Activated CD4-positive, alpha-beta T cell treated with anti-CD3 and anti-CD28 coated beads, Interleukin-2, amount 10 ng/mL, durations not matched to agents 7 days and 5 days (primary cell): Measurements from ENCODE around the gene MYL9. TPM values are rescaled to one million over a fixed set of nuclear protein-coding genes. Genes with fewer than 3 reads are reported as not detected.
"Not testable (repeated sequence)": the region's sequence is repeated elsewhere in the genome, so short reads cannot be mapped to it uniquely, and the experiment has no call there.

Source experiments
- CTCF ChIA-PET: fragments of 350-600 bp; sonication (Branson Sonifier 250); formaldehyde crosslinking; loops from one replicate; lab custom pipeline; 2021; ENCODE audit warnings: antibody characterized with exemption; lab: Charles Lee
- POLR2A ChIA-PET: fragments of 350-600 bp; sonication (Branson Sonifier 250); formaldehyde crosslinking; loops from one replicate; lab custom pipeline; 2021; ENCODE audit warnings: antibody characterized with exemption; lab: Charles Lee
- DNase-seq: peaks from one replicate; pipeline ENCODE4 v3.0.0-alpha.2; 2020
- H3K27ac Mint-ChIP-seq: one replicate; pipeline ENCODE4 v1.8.0; 2021; ENCODE audit warnings: mild to moderate bottlenecking, moderate library complexity, mixed read lengths
- H3K27me3 Mint-ChIP-seq: one replicate; pipeline ENCODE4 v1.8.0; 2021; ENCODE audit warnings: mixed read lengths
- H3K36me3 Mint-ChIP-seq: one replicate; pipeline ENCODE4 v1.8.0; 2021; ENCODE audit warnings: low read depth, mixed read lengths
- H3K4me1 Mint-ChIP-seq: one replicate; pipeline ENCODE4 v1.8.0; 2021; ENCODE audit warnings: mixed read lengths
- H3K4me3 Mint-ChIP-seq: one replicate; pipeline ENCODE4 v1.8.0; 2021; ENCODE audit warnings: mild to moderate bottlenecking, moderate library complexity, mixed read lengths
- H3K9me3 Mint-ChIP-seq: one replicate; pipeline ENCODE4 v1.8.0; 2021; ENCODE audit warnings: mixed read lengths
- total RNA-seq, 2 experiments: library from RNA; stranded (reverse); gene quantifications; one replicate each; pipeline ENCODE4 v1.2.3, GENCODE V29; 2021

MYL9 gene
- total RNA-seq, 2 experiments from 2014 or later, result 0.25 to 0.42 TPM

DNA sequence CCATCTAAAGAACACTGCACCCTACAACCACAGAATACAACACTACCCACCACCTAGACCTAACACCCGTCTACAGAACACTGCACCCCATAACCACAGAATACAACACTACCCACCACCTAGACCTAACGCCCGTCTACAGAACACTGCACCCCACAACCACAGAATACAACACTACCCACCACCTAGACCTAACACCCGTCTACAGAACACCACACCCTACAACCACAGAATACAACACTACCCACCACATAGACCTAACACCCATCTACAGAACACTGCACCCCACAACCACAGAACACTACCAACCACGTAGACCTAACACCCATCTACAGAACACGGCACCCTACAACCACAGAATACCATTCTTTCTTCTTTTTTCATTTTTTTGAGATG, 23.4 kb downstream of the MYL9 start:
- H3K27me3 Mint-ChIP-seq, H3K27ac Mint-ChIP-seq, H3K4me3 Mint-ChIP-seq, H3K9me3 Mint-ChIP-seq, POLR2A ChIA-PET, CTCF ChIA-PET, DNase-seq, H3K4me1 Mint-ChIP-seq, H3K36me3 Mint-ChIP-seq: not testable (repeated sequence)

DNA sequence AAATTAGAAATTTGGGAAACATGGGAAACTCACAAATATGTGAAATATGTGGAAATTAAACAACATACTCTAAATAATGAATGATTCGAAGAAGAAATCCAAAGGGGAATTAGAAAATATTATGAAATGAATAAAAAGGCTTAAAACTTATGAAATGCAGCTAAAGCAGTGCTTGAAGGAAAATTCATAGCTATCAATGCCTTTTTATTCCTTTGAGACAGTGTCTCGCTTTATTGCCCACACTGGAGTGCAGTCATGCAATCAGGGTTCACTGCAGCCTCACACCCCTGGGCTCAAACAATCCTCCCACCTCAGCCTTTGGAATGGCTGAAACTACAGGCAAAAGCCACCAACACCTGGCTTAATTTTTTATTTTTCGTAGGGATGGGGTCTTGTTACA, 24.2 kb downstream of the MYL9 start:
- no peak overlapping the region for H3K27ac Mint-ChIP-seq
- no peak for DNase-seq
- H3K4me3 Mint-ChIP-seq, result no peak overlapping the region
- POLR2A ChIA-PET, result no interaction called here
- peaks cover 4% of the 10 kb centered on the region for H3K36me3 Mint-ChIP-seq
- H3K9me3 Mint-ChIP-seq, result peaks cover 4% of the 10 kb centered on the region
- CTCF ChIA-PET, result interaction anchor here (0.6 kb wide), 1 partner anchor 1689 kb away, joined by 3 read pairs; no protein-coding TSS in a partner anchor
- H3K27me3 Mint-ChIP-seq, result no peaks in the 10 kb centered on the region
- H3K4me1 Mint-ChIP-seq, result peaks cover 3% of the 10 kb centered on the region

DNA sequence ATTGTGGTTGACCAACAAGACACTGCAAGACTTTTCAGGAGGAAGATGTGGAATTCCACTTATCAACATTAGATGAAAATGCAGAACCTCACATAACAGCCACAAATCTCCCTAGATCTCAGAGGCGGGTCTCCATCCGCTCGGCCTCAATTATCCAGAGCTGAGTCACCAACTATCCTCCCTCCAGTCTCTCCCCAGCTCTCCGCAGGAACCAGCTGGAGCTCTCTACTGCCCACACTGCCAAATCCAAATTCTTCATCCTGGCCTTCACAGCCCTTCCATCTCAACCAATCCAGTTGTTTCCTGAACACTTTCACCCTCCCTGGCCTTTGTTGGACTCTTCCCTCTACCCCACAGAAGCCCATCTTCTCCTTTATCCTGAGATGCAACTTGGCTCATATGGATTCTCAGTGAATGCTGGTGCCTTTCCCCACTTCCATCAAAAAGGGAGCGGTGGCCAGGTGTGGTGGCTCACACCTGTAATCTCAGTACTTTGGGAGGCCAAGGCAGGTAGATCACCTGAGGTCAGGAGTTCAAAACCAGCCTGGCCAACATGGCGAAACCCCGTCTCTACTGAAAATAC, 28.6 kb downstream of the MYL9 start:
- Mint-ChIP-seq H3K27me3 (no peaks in the 10 kb centered on the region), H3K9me3 (peaks cover under 1% of the 10 kb centered on the region), H3K4me3 (no peak overlapping the region), H3K36me3 (peaks cover 5% of the 10 kb centered on the region), H3K27ac (no peak overlapping the region), H3K4me1 (peaks cover 21% of the 10 kb centered on the region)
- ChIA-PET CTCF (interaction anchor here (1.5 kb wide), 1 partner anchor 25 kb away, joined by 4 read pairs; no protein-coding TSS in a partner anchor), POLR2A (no interaction called here)
- DNase-seq, result no peak

DNA sequence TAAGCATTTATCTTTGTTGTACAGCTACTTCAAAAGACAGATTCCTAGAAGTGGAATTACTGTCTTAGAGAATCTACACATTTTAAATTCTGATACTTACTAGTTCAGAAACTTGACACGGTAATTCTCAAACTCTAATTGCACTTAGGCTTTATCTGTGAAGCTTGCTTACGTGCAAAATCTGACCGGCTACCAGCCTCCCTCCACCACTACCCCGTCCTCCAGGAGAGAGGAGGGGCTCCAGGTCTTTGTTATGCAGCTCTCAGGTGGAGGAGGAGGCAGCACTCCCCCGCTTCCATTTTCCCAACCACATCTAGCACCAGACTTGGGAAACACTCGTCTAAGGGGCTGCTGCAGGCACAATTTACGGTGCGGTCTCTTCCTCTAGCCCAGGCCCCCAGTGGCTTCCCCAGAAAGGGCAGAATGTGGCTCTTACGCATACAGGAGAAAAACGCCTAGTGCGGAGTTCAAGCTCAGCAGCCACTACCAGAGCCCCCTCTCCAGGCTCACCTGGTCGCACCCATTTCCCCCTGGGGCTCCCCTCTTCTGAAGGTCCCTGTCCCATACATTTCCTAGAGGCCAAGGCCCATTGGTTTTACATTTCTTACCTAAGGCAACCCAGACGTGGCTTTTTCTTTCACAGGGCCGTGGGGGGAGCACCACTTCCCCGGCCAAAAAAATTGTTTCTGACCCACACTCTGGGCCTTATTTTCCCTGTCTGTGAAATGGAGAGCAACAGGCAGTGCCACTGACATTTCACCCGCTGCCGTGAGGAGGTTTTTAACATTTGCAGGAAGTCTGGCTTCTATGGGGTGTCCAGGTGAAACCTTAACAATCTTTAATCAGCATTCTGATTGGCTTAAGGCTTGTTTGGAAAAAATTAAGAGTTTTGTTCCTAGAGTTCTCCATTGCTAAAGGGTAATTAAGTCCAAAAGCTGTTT, 30.5 kb downstream of the MYL9 start:
- CTCF ChIA-PET, result interaction anchor here (0.6 to 2.3 kb wide), 5 partner anchors 10 to 36 kb away, joined by 3 to 6 read pairs (median 4); partner anchors contain the start of gene RAB5IF
- Mint-ChIP-seq H3K36me3 (peaks cover 20% of the 10 kb centered on the region), H3K4me3 (peak overlapping the region; percentile 75), H3K4me1 (peaks cover 39% of the 10 kb centered on the region), H3K27me3 (no peaks in the 10 kb centered on the region), H3K9me3 (no peaks in the 10 kb centered on the region), H3K27ac (peak overlapping the region; percentile 97)
- POLR2A ChIA-PET, result no interaction called here
- no peak for DNase-seq

DNA sequence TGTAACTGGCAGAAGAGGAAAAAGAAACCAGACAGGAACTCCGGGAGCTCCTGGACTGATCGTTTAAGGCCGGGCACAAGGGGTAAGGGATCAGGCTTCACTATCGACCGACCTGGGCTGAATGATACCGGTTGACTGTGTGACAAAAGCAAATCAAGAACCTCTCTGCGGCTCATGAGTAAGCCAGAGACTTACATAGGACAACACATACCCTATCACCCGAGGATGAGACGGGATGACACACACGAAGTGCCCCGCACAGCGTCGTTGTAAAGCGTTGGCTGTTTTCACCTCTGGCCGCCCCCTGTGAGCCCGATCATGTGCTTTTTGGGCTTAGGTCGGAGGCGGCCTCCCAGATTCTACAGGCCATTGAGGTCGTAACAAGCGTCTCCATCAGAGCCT, 31.4 kb downstream of the MYL9 start:
- Mint-ChIP-seq H3K36me3 (peaks cover 20% of the 10 kb centered on the region), H3K4me3 (peak overlapping the region; percentile 75), H3K9me3 (no peaks in the 10 kb centered on the region), H3K4me1 (peaks cover 39% of the 10 kb centered on the region), H3K27ac (peak overlapping the region; percentile 97), H3K27me3 (no peaks in the 10 kb centered on the region)
- CTCF ChIA-PET, result interaction anchor here (0.9 to 4.4 kb wide), 3 partner anchors 11 to 33 kb away, joined by 4 to 20 read pairs (median 6); partner anchors contain the start of gene RAB5IF
- DNase-seq, result peak; percentile 62
- POLR2A ChIA-PET, result interaction anchor here (1.0 kb wide), 1 partner anchor 33 kb away, joined by 4 read pairs; the partner anchor contains the start of gene RAB5IF

DNA sequence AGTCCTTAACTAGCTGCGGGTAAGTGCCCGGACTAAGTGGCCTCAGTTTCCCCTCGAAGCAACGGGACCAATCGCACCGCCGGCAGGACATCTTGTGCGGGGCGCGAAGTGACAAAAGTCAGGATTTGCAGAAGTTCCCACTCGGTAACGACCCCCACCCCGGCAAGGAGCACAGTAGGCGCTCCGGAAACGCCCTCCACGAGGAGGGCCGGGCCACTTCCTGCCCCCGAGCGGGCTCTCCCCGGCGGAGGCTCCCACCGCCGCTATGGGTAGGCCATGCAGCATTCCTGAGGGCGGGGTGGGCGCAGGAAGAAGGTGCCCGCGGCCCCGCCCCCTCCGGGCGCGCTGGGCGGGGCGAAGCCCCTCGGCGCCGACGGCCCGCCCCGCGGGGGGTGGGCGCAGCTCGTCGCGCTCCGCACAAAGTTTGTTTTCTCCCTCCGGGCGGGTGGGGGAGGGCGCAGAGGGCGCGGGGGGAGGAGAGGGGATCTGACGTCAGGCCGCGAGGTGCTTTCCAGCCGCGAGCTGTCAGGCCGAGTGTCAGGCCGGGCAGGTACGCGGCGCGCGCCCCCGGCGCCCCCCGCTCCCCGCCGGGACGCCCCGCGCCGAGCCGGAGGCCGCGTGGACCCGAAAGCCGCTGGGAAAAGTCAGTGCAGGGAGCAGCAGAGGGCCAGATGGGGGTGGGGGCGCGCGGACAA, 31.9 kb downstream of the MYL9 start, which contains the start of gene TGIF2:
TSS of gene TGIF2 (plus strand) at position 495 of the 695 bp plus-strand sequence. CDS start 5,178 bp downstream, outside the sequence.
- Mint-ChIP-seq H3K36me3 (peaks cover 22% of the 10 kb centered on the region), H3K4me1 (peaks cover 39% of the 10 kb centered on the region), H3K9me3 (no peaks in the 10 kb centered on the region), H3K27me3 (no peaks in the 10 kb centered on the region), H3K27ac (peak within 1 kb of the TSS; percentile 97), H3K4me3 (peak within 1 kb of the TSS; percentile 83)
- peak; percentile 84 for DNase-seq
- POLR2A ChIA-PET, result interaction anchor here (1.0 kb wide), 1 partner anchor 32 kb away, joined by 4 read pairs; the partner anchor contains the start of gene RAB5IF
- CTCF ChIA-PET, result interaction anchor here (0.6 to 4.4 kb wide), 4 partner anchors 12 to 201 kb away, joined by 3 to 20 read pairs (median 4); partner anchors contain the start of gene RAB5IF

DNA sequence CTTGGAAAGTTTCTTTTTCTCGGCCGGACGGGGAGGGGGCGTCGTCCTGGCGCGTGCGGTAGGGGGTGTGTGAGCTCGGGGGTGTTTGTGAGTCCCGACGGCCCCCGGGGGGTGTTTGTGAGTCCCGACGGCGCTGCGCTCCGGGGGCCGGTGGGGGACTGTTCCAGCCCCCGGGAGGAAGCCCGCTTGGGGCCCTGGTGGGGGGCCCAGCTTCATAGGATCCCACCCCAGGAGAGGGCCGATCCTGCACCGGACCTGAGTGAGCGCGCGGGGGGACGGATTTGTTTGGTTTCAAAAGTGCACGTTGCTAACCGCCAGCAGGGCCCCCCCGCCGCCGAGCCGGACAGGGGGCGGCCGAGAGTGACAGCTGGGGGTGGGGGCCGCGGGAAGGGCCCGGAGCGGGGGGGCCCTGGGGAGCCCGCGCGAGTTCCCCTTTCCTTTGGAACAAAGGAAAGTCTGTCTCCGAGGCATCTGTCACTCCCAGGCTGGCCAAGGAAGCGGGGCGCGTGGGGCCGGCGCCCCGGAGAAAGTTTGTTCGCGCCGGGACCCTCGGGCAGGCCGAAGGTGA, 32.6 kb downstream of the MYL9 start:
- peak; percentile 21 for DNase-seq
- ChIA-PET CTCF (interaction anchor here (1.0 to 4.4 kb wide), 3 partner anchors 11 to 200 kb away, joined by 3 to 20 read pairs (median 4); partner anchors contain the start of gene RAB5IF), POLR2A (no interaction called here)
- no peaks in the 10 kb centered on the region for H3K27me3 Mint-ChIP-seq
- peak overlapping the region; percentile 76 for H3K27ac Mint-ChIP-seq
- H3K36me3 Mint-ChIP-seq, result peaks cover 24% of the 10 kb centered on the region
- no peaks in the 10 kb centered on the region for H3K9me3 Mint-ChIP-seq
- H3K4me3 Mint-ChIP-seq, result peak overlapping the region; percentile 83
- peaks cover 39% of the 10 kb centered on the region for H3K4me1 Mint-ChIP-seq

DNA sequence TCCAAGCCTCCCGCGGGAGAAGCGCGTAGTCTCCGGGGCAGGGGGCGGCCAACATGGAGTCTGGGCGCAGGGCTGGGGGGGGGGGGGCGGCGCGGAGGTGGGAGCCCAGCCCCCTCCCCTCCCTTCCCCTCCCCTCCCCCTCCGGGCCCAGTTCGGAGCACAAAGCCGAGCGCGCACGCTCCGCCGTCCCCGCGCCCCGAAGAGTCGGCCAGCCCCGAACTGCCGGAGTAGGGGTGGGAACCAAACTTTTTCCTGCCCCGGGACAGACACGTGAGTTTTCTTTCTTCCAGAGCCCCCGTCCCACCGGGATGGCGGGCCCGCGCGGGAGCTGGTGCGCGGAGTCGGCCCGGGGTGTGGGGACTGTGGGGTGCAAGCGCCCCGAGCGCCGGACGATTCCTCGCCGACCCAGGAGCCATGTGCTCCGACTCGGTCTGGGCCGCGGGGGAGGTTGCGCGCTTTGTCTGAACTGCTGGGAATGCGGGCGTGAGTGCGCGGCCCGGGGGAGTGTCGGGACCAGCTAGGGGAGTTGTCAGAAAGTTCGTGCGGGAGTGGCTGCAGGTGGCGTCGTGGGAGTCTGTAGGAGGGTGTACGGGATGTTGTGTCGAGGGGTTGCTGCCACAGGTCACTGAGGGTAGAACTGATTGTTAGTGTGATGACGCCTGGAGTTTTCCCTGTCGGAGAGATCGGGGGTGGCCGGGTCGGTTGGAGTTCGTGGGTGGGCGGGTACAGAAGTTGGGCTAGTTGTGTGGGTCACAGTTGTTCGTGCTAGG, 33.2 kb downstream of the MYL9 start:
- H3K27ac Mint-ChIP-seq, result peak overlapping the region; percentile 91
- POLR2A ChIA-PET, result no interaction called here
- no peaks in the 10 kb centered on the region for H3K9me3 Mint-ChIP-seq
- no peaks in the 10 kb centered on the region for H3K27me3 Mint-ChIP-seq
- H3K4me3 Mint-ChIP-seq, result peak overlapping the region; percentile 83
- peaks cover 39% of the 10 kb centered on the region for H3K4me1 Mint-ChIP-seq
- peak; percentile 58 for DNase-seq
- H3K36me3 Mint-ChIP-seq, result peaks cover 29% of the 10 kb centered on the region
- CTCF ChIA-PET, result interaction anchor here (1.3 to 4.4 kb wide), 3 partner anchors 12 to 31 kb away, joined by 3 to 20 read pairs (median 9); partner anchors contain the start of gene RAB5IF

DNA sequence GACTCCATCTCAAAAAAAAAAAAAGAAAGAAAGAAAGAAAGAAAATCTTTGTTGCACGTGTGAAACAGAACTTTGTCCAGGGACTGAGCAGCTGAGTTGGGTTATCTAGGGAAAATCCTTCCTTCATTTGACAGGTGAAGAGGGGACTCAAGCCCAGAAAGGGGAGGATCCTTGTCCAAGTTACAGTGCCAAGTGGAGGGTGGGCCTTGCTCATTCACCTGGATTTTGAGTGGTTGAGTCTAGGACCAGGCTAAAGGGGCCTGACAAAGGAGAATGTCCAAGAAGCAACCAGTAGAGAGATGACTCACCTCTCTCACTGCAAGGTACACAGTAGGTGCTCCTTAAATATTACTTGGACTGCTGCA, 34.7 kb downstream of the MYL9 start:
- Mint-ChIP-seq H3K27ac (peak overlapping the region; percentile 91), H3K36me3 (peaks cover 40% of the 10 kb centered on the region), H3K4me3 (peak overlapping the region; percentile 36), H3K9me3 (no peaks in the 10 kb centered on the region), H3K4me1 (peaks cover 46% of the 10 kb centered on the region), H3K27me3 (no peaks in the 10 kb centered on the region)
- POLR2A ChIA-PET, result no interaction called here
- no peak for DNase-seq
- CTCF ChIA-PET, result interaction anchor here (0.7 to 4.4 kb wide), 5 partner anchors 9 to 29 kb away, joined by 3 to 20 read pairs (median 6); partner anchors contain the start of gene RAB5IF

DNA sequence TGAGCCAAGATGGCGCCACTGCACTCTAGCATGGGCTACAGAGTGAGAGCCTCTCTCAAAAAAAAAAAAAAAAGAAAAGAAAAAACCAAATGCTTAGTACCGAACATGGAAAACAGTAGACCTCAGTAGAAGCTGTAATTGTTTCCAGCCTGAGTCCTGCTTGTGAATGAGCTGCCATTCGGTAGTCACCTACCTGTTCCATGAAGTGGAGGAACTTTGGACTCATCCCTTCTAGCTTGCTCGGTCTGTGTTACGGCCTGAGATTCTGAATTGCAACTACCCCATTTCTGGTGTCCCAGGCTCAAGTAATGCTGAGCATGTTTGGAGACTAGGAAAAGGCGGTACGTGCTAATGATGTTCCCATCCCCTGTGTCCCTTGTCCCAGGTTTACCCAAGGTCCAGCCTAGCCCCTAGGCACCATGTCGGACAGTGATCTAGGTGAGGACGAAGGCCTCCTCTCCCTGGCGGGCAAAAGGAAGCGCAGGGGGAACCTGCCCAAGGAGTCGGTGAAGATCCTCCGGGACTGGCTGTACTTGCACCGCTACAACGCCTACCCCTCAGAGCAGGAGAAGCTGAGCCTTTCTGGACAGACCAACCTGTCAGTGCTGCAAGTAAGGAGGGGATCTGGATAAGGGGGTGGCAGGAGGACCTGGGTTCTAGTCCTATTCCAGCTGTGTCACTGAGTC, 37.2 kb downstream of the MYL9 start:
- Mint-ChIP-seq H3K4me3 (no peak overlapping the region), H3K27me3 (no peaks in the 10 kb centered on the region), H3K4me1 (peaks cover 46% of the 10 kb centered on the region), H3K27ac (no peak overlapping the region), H3K36me3 (peaks cover 52% of the 10 kb centered on the region), H3K9me3 (no peaks in the 10 kb centered on the region)
- ChIA-PET CTCF (interaction anchor here (0.7 to 2.6 kb wide), 4 partner anchors 13 to 26 kb away, joined by 4 to 11 read pairs (median 4); no protein-coding TSS in a partner anchor), POLR2A (no interaction called here)
- DNase-seq, result no peak
